GM19372 (cell line): ENCODE results near the gene MRPL41.
"Not testable (repeated sequence)": the region's sequence is repeated elsewhere in the genome, so short reads cannot be mapped to it uniquely, and the experiment has no call there.

Experiments used
- ATAC-seq: cut with Tn5 transposase; IDR thresholded peaks from one replicate; pipeline ENCODE4 v1.9.1; 2021; ENCODE audit warnings: mild to moderate bottlenecking, low read depth, moderate library complexity; ENCODE audit not compliant: unreplicated experiment

The MRPL41 gene

GRCh38 chr9:137550958-137551263 lies 768 bp upstream of the MRPL41 start:
- ATAC-seq, result not testable (repeated sequence)

- no peak for ATAC-seq
These were observed 516 bp downstream of the MRPL41 start for GRCh38 chr9:137552022-137552768.

GRCh38 chr9:137553654-137554053 lies 2.0 kb downstream of the MRPL41 start:
- ATAC-seq, result not testable (repeated sequence)

GRCh38 chr9:137554349-137554748 lies 2.7 kb downstream of the MRPL41 start:
- ATAC-seq, result no peak

- ATAC-seq, result no peak
These were observed 3.5 kb downstream of the MRPL41 start for GRCh38 chr9:137555179-137555578.

GRCh38 chr9:137556069-137556838 lies 4.6 kb downstream of the MRPL41 start:
- no peak for ATAC-seq

DNA sequence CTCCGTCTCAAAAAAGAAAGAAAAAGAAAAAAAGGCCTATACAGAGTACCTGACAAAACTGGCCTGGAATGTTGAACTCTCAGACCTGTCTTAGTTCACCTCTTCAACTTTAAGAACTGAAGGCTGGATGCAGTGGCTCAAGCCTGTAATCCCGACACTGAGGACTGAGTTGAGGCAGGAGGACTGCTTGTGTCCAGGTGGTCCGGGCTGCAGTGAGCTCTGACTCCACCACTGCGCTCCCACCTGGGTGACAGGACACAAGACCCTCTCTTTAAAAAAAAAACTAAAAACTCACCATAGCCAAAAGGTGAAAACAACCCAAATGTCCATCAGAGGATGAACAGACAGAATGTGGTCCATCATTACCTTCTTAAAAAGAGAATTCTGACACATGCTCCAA lies 6.4 kb downstream of the MRPL41 start:
- no peak for ATAC-seq

- no peak for ATAC-seq
These were observed 12.5 kb downstream of the MRPL41 start for GRCh38 chr9:137564134-137564533.

DNA sequence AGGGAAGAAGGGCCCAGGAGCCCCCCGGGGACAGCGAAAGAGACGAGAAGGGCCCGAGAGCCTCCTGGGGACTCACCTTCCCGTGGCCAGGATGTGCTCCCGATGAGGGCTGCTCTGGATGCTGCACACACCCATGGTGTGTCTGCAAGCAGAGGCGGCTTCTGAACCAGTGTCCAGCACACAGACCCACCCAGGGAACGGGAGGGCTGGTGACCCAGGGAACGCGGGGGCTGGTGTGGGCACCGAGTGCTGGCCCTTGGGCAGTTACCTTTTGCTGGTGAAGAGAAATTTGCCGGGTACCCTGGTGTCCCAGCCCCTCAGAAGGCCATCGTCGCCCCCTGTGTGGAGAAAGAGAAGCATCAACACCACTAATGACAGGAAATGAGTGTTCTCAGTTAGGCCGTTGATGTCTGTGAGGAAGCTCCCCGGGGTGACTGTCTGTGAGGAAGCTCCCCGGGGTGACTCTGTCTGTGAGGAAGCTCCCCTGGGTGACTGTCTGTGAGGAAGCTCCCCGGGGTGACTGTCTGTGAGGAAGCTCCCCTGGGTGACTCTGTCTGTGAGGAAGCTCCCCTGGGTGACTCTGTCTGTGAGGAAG lies 13.2 kb downstream of the MRPL41 start:
- ATAC-seq, result no peak

- not testable (repeated sequence) for ATAC-seq
These were observed 16.8 kb downstream of the MRPL41 start for GRCh38 chr9:137568445-137568844.

GRCh38 chr9:137569609-137570203 lies 18.0 kb downstream of the MRPL41 start:
- no peak for ATAC-seq

- ATAC-seq, result no peak
These were observed 18.9 kb downstream of the MRPL41 start for GRCh38 chr9:137570566-137570965.

GRCh38 chr9:137574192-137574591 lies 22.5 kb downstream of the MRPL41 start:
- no peak for ATAC-seq

DNA sequence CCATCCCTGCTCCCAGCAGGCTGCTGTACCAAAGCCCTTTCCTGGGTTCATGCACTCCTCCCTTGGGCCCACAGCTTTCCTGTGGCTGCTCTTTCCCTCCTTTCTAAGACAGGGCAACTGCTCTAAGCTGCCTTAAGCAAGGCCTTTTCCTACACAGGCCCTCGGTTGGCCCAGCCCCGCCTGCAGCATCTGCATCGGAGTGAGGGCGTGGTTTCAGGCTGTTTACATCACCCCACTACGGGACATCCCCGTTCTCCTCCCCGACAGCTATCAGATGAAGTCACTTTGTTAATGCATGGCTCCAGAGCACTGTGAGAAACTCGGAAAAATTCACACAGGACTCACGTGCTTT lies 23.7 kb downstream of the MRPL41 start:
- ATAC-seq, result no peak

DNA sequence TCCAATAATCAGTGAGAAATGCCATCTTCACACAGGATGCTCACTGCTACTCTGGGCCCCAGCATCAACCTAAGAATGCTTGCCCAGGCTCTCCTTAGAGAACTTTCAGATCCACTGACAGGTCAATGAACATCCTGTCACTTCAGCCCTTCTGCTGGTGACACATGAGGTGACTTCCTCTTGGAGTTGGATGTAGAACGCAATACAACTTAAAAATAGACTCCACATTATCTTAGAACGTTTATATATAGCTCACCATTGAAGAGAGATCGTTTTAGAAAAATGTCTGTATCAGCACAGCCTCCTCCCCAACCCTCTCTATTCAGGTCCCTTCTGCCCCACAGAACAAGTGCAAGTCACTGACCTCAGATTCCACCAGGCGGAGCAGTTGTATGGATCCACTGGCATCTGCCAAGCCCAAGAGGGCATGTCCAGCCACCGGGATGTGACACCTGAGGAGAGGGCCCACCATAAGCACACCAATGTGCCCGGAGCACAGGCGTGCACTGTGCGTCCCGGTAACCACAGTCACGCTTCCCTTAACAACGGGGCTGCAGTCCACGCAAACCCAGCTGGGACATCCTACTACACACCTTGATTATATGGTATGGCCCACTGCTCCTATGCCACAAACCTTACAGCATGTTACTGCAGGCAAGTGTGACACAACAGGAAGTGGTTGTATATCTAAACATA lies 24.2 kb downstream of the MRPL41 start:
- ATAC-seq, result no peak

GRCh38 chr9:137578518-137579258 lies 27.0 kb downstream of the MRPL41 start, which contains the start of gene DPH7:
DPH7 (minus strand) TSS chr9:137578925; CDS start chr9:137578777, 148 bp downstream.
- peak; percentile 94 for ATAC-seq

DNA sequence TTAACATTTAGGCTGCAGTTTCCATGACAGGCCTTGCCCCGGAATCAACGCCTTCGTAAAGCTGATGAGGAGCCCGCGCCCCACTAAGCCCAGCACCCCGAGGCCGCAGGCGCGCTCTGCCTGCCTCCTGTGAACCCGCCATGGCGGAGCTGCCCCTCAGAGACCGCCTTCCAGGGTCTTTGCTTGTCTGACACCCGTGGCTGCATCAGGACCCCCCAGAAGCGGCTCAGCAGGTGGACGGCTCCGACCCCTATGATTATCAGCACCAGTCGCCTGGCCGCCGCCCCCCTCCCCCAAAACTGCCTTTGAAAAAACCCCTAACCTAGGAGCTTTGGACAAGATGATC lies 27.6 kb downstream of the MRPL41 start:
- ATAC-seq, result no peak

GRCh38 chr9:137580209-137580953 lies 28.7 kb downstream of the MRPL41 start:
- ATAC-seq, result no peak

- no peak for ATAC-seq
These were observed 29.3 kb downstream of the MRPL41 start for GRCh38 chr9:137580954-137581322.
